NCI-H82 treated with DMSO at 0.1 percent for 48 hours (cell line): ENCODE data around the gene KRT35.

Experiments
- DNase-seq: peaks from one replicate; lab custom pipeline; 2025; ENCODE audit not compliant: unreplicated experiment; lab: John Stamatoyannopoulos, UW

Gene KRT35

GRCh38 chr17:41512546-41513167 lies 31.7 kb upstream of the KRT35 start:
- no peak for DNase-seq

- DNase-seq, result no peak
Measured at GRCh38 chr17:41511716-41512115, 30.8 kb upstream of the KRT35 start.

DNA sequence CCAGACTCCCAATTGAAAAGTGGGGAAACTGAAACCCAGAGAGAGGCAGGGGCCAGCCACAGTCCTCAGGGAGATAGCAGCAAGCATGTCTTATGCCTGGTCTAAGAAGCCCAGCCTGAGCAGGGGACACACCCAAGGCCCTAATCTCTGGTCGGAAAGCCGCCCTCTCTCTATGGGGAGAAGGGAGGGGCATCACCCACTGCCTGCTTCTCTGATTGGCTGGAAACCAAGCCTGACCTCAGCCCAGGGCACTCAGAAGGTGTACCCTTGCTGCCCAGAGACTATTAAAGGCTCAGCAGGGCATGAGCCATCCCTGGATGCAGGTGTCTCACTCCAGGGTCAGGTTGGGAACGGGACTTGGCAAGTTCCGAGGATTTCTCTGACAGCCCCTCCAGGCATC lies 30.2 kb upstream of the KRT35 start:
- DNase-seq, result no peak

DNA sequence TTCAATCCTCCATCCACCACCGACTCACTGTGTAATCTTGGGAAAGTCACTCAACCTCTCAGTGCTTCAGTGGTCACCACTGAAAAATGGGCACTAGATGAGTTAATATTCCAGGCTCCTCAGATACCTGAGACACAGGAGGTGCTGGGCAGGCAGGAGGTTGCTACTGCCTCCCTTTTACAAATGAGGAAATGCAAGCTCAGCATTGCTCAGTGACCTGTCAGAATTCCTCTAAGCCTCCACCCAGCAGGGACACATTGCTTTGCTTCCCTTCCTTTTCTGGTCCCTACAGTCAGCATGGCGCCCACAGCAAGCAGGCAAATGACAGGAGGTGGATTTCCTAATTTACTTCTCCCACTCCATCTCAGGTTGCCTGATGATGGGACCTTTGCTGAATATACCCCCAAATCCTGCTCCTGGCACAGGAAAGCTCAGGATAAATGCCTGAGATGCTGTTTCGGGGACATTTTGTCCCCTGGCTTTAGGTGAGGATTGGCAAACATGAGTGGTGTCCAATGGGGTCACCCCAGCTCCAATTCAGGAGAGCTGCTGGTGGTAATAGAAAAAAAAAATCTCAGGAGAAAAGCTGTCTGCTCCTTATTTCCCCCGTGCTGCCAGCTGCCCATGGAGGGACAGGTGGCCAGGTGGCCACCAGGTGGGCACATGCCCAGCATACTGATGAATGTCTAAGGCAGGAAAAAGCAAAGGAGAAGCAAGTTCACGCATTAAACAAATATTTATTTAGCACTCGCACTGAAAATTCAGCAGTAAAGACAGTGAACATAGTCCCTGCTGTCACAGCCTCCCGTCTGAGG lies 29.5 kb upstream of the KRT35 start:
- DNase-seq, result no peak

DNA sequence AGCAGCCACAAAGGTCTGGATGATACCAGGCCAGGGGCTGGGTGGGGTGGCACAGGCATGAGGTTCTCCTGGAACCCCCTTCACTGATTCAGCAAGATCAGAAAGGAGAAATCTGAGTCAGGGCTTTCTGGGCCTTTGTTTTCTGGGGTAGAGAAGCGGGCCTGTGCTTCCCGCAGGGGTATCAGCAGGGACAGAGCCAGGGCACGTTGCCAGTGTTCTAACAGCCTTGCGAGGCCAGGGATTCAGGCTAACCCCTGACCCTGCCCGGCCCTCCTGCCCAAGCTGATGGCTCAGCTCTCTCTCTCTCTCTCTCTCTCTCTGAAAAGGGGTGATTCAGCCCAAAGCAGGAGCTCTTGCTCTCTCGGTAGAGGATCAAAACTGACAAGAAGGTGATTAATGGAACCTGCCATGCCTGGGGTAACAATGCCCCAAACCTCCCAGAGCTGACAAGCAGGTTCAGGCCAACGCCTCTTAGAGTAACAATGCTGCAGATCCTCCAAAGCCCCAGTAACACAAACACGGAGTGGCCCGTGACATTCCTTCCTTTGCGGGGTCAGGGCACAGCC lies 26.4 kb upstream of the KRT35 start:
- DNase-seq, result no peak

GRCh38 chr17:41505809-41506767 lies 25.1 kb upstream of the KRT35 start:
- DNase-seq, result no peak

DNA sequence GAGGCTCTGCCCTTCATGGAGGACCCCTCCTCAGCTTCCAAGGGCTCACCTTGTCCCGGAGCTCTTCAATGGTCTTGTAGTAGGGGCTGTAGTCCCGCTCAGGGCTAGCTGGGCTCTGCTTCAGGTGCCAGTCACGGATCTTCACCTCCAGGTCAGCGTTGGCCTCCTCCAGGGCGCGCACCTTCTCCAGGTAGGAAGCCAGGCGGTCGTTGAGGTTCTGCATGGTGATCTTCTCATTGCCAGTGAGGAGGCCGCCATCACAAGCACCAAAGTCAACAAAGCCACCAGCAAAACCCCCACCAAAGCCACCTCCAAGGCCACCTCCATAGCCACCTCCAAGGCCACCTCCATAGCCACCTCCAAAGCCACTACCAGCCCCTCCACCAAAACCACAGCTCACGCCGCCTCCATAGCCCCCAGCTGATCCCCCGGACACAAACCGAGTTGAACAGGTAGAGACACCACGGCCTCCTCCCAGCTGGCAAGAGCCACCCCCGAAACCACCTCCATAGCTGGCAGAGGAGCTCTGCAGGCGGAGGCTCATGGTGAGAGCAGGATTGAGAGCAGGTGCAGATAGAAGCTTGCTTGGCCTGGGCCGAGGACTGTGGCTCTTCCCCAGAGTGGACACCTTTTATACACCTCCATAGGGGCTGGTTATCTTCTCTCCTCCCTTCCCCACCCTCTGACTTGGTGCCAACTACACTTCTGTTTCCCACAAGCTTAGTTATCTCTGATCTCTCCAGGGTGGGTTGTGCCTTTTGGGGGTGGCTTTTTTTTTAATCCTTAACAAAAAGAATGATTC lies 24.3 kb upstream of the KRT35 start, which contains the start of gene KRT13:
Gene KRT13 (minus strand): TSS at position 606 of the 802 bp plus-strand sequence. CDS start 62 bp downstream, at position 544.
- no peak for DNase-seq

- DNase-seq, result no peak
Measured at GRCh38 chr17:41504246-41504977, 23.5 kb upstream of the KRT35 start.

DNA sequence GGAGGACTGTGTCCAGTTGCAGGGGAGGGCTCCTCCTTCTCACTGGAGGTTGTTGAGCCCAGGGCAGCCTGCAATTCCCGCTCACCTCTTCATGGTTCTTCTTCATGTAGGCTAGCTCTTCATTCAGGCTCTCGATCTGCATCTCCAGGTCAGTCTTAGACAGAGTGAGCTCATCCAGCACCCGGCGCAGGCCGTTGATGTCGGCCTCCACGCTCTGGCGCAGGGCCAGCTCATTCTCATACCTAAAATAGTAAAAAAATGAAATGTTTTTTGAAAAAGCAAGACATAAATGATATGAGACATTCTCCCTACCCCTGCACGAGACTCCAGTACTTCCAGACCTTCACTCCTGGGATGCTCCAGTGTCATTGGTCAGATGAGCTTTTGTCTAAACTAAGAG lies 22.3 kb upstream of the KRT35 start:
- no peak for DNase-seq

- no peak for DNase-seq
Measured at GRCh38 chr17:41500131-41500911, 19.4 kb upstream of the KRT35 start.

DNA sequence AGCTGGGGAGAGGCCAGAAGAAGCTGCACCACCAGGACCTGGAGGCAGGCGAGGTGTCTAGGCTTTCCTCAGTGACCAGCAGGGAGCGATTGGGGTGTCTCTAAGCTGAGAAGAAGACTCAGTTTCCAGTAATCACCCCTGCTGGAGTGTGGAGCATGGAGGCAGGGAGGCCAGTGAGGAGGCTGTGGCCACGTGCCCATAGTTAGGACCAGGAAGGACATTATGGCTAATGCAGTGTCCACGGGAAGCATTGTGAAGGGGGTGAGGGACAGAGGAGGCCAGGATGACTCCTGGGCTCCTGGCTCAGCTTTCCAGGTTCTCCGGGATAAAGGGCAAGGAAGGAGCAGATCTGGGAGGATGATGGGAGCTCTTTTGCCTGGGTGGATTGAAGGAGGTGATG lies 18.8 kb upstream of the KRT35 start:
- DNase-seq, result no peak

- DNase-seq, result no peak
Measured at GRCh38 chr17:41498276-41498675, 17.3 kb upstream of the KRT35 start.

GRCh38 chr17:41496803-41497484 lies 16.0 kb upstream of the KRT35 start:
- DNase-seq, result no peak

GRCh38 chr17:41494524-41494923 lies 13.6 kb upstream of the KRT35 start:
- no peak for DNase-seq

DNA sequence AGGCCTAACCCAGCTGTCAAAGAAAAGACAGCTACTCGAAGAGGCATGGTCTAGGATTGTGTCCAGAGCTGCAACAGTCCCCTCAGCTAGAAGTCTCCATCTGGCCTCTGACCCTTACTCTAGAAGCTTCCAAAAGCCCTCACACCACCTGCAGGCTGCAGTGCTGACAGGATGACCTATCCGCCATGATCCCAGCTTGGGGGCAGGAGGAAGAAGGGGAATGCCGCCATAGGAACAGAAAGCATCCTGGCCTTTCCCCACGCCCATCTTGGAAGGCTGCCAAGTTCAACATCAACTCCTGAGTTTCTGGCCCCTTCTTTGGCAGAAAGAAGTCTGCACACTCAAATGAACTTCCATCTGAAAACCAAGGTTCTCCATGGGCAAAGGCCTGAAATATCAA lies 11.8 kb upstream of the KRT35 start:
- DNase-seq, result no peak

- DNase-seq, result no peak
Measured at GRCh38 chr17:41492351-41492750, 11.4 kb upstream of the KRT35 start.

- DNase-seq, result no peak
Measured at GRCh38 chr17:41491476-41491875, 10.5 kb upstream of the KRT35 start.
